Activated naive CD8-positive, alpha-beta T cell treated with anti-CD3 and anti-CD28 coated beads, Interleukin-2, amount 10 ng/mL, durations not matched to agents 7 days and 5 days (primary cell): ENCODE data around the gene RHBDL1. TPM values are rescaled to one million over a fixed set of nuclear protein-coding genes. Genes with fewer than 3 reads are reported as not detected.

ENCODE experiments used
- ATAC-seq: fragments of 150-1000 bp; cut with Tn5 transposase; one replicate; pipeline ENCODE4 v1.10.0; 2021; ENCODE audit warnings: low read depth, moderate library complexity
- POLR2A ChIA-PET: fragments of 350-600 bp; sonication (Branson Sonifier 250); formaldehyde crosslinking; loops from one replicate; lab custom pipeline; 2021; ENCODE audit warnings: antibody characterized with exemption; lab: Charles Lee
- DNase-seq: peaks from one replicate; pipeline ENCODE4 v3.0.0; 2021
- H3K27ac Mint-ChIP-seq: one replicate; pipeline ENCODE4 v1.8.0; 2022; ENCODE audit warnings: mild to moderate bottlenecking, mixed read lengths
- H3K27me3 Mint-ChIP-seq: one replicate; pipeline ENCODE4 v1.8.0; 2022; ENCODE audit warnings: mild to moderate bottlenecking, moderate library complexity, mixed read lengths
- H3K36me3 Mint-ChIP-seq: one replicate; pipeline ENCODE4 v1.8.0; 2021; ENCODE audit warnings: mild to moderate bottlenecking, mixed read lengths
- H3K4me1 Mint-ChIP-seq: one replicate; pipeline ENCODE4 v1.8.0; 2021; ENCODE audit warnings: mixed read lengths
- H3K4me3 Mint-ChIP-seq: one replicate; pipeline ENCODE4 v1.8.0; 2022; ENCODE audit warnings: mild to moderate bottlenecking, moderate library complexity, mixed read lengths
- H3K9me3 Mint-ChIP-seq: one replicate; pipeline ENCODE4 v1.8.0; 2021; ENCODE audit warnings: mixed read lengths
- total RNA-seq, 2 experiments: library from RNA; stranded (reverse); gene quantifications; one replicate each; pipeline ENCODE4 v1.2.3, GENCODE V29; 2021

RHBDL1 gene
- total RNA-seq, 2 experiments from 2014 or later = 1.1 to 1.7 TPM

- H3K27ac Mint-ChIP-seq = no peak overlapping the region
- POLR2A ChIA-PET = interaction anchor here (1.0 to 4.2 kb wide), 6 partner anchors 8 to 41 kb away, joined by 4 to 11 read pairs (median 5); partner anchors contain the start of genes CIAO3, STUB1 and WDR24
- H3K9me3 Mint-ChIP-seq = no peaks in the 10 kb centered on the region
- ATAC-seq (no peak), DNase-seq (no peak)
- H3K4me3 Mint-ChIP-seq = peak overlapping the region; percentile 13
- peaks cover 3% of the 10 kb centered on the region for H3K4me1 Mint-ChIP-seq
- no peaks in the 10 kb centered on the region for H3K36me3 Mint-ChIP-seq
- no peaks in the 10 kb centered on the region for H3K27me3 Mint-ChIP-seq
Measured at GRCh38 chr16:721765-722540, 46.5 kb downstream of the RHBDL1 start.

DNA sequence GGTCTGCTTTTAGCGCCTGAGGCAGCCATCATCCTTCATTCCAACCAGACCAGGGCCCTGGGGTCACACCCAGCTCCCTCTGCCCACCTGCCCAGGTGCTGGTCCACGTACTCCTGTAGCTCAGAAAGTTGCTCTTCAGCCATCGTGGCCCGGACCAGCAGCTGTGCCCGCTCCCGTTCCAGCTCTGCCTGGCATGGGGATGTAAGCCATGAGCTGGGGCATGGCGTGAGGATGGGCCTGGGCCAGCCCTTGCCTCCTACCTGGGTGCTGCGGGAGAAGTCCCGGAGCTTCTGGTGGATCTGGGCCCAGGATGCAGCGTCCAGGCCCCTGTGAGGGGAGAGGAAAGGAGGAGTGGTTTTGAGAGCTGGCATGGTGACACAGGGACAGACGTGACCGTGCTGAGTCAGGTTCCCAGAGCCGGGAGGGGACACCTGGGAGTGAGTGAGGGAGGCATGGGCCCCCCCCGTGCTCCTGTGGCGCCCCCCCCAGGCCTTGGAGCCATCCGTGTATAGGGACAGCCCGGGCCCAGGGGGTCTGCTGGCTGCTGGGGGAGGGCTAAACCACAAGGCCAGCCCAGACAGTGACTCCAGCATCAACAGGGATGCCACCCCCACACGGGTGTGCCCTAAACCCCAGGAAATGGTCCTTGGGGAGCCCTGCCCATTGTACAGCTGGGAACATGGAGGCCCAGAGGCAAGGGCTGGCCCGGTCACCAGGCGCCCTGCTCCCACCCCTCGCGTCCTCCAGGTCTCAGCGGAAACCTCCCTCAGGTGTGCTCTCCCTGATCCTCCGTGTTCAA is 47.6 kb downstream of the RHBDL1 start:
- peaks cover 3% of the 10 kb centered on the region for H3K4me1 Mint-ChIP-seq
- ATAC-seq (no peak), DNase-seq (no peak)
- H3K36me3 Mint-ChIP-seq = no peaks in the 10 kb centered on the region
- H3K27me3 Mint-ChIP-seq = no peaks in the 10 kb centered on the region
- H3K4me3 Mint-ChIP-seq = no peak overlapping the region
- no peaks in the 10 kb centered on the region for H3K9me3 Mint-ChIP-seq
- H3K27ac Mint-ChIP-seq = no peak overlapping the region
- POLR2A ChIA-PET = interaction anchor here (0.9 to 4.2 kb wide), 3 partner anchors 13 to 28 kb away, joined by 4 to 11 read pairs (median 6); partner anchors contain the start of gene CIAO3

GRCh38 chr16:723695-724094 is 48.2 kb downstream of the RHBDL1 start:
- no peak overlapping the region for H3K27ac Mint-ChIP-seq
- no peaks in the 10 kb centered on the region for H3K27me3 Mint-ChIP-seq
- no peaks in the 10 kb centered on the region for H3K36me3 Mint-ChIP-seq
- no peak overlapping the region for H3K4me3 Mint-ChIP-seq
- DNase-seq (no peak), ATAC-seq (no peak)
- POLR2A ChIA-PET = interaction anchor here (0.9 to 4.2 kb wide), 3 partner anchors 12 to 28 kb away, joined by 4 to 11 read pairs (median 6); partner anchors contain the start of gene CIAO3
- no peaks in the 10 kb centered on the region for H3K9me3 Mint-ChIP-seq
- H3K4me1 Mint-ChIP-seq = peaks cover 3% of the 10 kb centered on the region

DNA sequence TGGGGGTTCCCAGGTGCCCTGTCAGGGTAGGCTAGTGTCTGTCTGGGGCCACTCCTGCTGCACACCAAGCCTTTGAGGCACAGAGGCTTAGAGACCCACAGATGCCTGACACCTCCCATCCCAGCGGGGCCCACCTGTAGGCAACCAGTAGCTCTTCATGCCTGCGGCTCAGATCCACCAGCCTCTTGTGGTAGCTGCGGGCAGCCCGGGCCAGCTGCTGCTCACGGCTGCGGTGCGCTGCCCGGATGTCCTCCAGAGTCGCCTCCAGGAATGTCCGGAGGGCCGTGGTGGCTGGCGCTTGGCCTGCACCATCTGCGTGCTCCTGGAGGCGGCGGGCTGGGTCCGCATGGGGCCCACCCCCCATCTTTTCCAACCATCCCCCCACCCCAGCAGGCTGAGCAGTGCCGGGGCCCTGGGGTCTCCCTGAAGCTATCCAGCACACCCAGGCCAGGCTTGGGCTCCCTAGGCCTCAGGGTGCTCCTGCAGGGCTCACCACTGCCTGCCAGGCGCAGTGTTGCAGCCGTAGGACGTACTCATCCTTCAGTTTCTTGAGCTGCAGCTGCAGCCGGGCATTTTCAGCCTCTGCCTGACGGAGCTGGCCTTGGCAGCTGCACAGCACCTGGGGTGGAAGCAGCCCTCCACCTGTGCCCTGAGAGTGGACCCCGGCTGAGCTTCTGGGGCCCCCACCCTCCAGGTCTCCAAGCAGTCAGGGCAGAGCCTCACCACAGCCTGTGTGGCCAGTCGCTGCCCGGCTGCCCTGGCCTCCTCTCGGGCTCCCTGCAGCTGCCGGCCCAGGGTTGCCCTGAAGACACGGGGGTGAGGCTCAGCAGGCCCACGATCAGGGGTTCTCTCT is 48.9 kb downstream of the RHBDL1 start:
- peaks cover 3% of the 10 kb centered on the region for H3K4me1 Mint-ChIP-seq
- no peak overlapping the region for H3K4me3 Mint-ChIP-seq
- no peaks in the 10 kb centered on the region for H3K27me3 Mint-ChIP-seq
- DNase-seq (no peak), ATAC-seq (no peak)
- POLR2A ChIA-PET = interaction anchor here (1.1 to 2.5 kb wide), 2 partner anchors 9 to 16 kb away, joined by 4 to 6 read pairs; partner anchors contain the start of gene CIAO3
- H3K27ac Mint-ChIP-seq = no peak overlapping the region
- H3K9me3 Mint-ChIP-seq = no peaks in the 10 kb centered on the region
- no peaks in the 10 kb centered on the region for H3K36me3 Mint-ChIP-seq

- Mint-ChIP-seq H3K9me3 (no peaks in the 10 kb centered on the region), H3K27me3 (no peaks in the 10 kb centered on the region), H3K4me1 (peaks cover 3% of the 10 kb centered on the region), H3K27ac (no peak overlapping the region), H3K36me3 (no peaks in the 10 kb centered on the region), H3K4me3 (no peak overlapping the region)
- POLR2A ChIA-PET = interaction anchor here (1.1 to 2.5 kb wide), 2 partner anchors 9 to 15 kb away, joined by 4 to 6 read pairs; partner anchors contain the start of gene CIAO3
- DNase-seq (no peak), ATAC-seq (no peak)
Measured at GRCh38 chr16:725041-725376, 49.5 kb downstream of the RHBDL1 start.

- POLR2A ChIA-PET = interaction anchor here (1.1 to 1.2 kb wide), 2 partner anchors 10 to 30 kb away, joined by 4 read pairs; no protein-coding TSS in a partner anchor
- no peak overlapping the region for H3K4me3 Mint-ChIP-seq
- no peaks in the 10 kb centered on the region for H3K4me1 Mint-ChIP-seq
- H3K27me3 Mint-ChIP-seq = no peaks in the 10 kb centered on the region
- DNase-seq = no peak
- H3K36me3 Mint-ChIP-seq = no peaks in the 10 kb centered on the region
- ATAC-seq = no peak
- H3K9me3 Mint-ChIP-seq = no peaks in the 10 kb centered on the region
- H3K27ac Mint-ChIP-seq = no peak overlapping the region
Measured at GRCh38 chr16:725463-726187, 50.2 kb downstream of the RHBDL1 start.

DNA sequence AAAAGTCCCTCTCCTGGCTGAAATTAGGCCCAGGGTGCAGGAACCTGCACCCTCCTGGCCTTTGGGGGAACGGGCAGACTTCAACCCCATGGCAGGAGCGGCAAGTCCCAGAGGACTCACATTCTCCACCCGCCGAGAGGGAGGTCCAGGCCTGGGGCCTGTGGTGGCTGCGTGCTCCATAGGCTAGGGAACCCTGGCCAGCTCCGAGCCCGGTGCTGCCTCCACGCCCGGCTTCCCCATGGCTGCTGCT is 50.6 kb downstream of the RHBDL1 start:
- POLR2A ChIA-PET = interaction anchor here (1.2 kb wide), 1 partner anchor 31 kb away, joined by 4 read pairs; no protein-coding TSS in a partner anchor
- ATAC-seq (no peak), DNase-seq (no peak)
- H3K27ac Mint-ChIP-seq = no peak overlapping the region
- no peaks in the 10 kb centered on the region for H3K4me1 Mint-ChIP-seq
- H3K9me3 Mint-ChIP-seq = no peaks in the 10 kb centered on the region
- H3K36me3 Mint-ChIP-seq = no peaks in the 10 kb centered on the region
- H3K27me3 Mint-ChIP-seq = no peaks in the 10 kb centered on the region
- H3K4me3 Mint-ChIP-seq = no peak overlapping the region

GRCh38 chr16:726438-727290 is 51.2 kb downstream of the RHBDL1 start, which contains the start of the genes CCDC78 and HAGHL:
Gene CCDC78 (minus strand): TSS chr16:726443. CDS start chr16:726367, 76 bp downstream.
Gene HAGHL (plus strand): TSS chr16:727106. CDS start chr16:727510, 404 bp downstream.
- DNase-seq (peak; percentile 78), ATAC-seq (peak; percentile 38)
- Mint-ChIP-seq H3K9me3 (no peaks in the 10 kb centered on the region), H3K27ac (no peak within 1 kb of the TSS), H3K36me3 (no peaks in the 10 kb centered on the region), H3K4me1 (no peaks in the 10 kb centered on the region), H3K4me3 (peak within 1 kb of the TSS; percentile 65), H3K27me3 (no peaks in the 10 kb centered on the region)
- POLR2A ChIA-PET = interaction anchor here (1.2 to 2.3 kb wide), 2 partner anchors 13 to 31 kb away, joined by 4 to 13 read pairs; partner anchors contain the start of gene CIAO3

- H3K4me1 Mint-ChIP-seq = no peaks in the 10 kb centered on the region
- peak overlapping the region; percentile 39 for H3K4me3 Mint-ChIP-seq
- no peaks in the 10 kb centered on the region for H3K9me3 Mint-ChIP-seq
- POLR2A ChIA-PET = interaction anchor here (1.0 to 2.3 kb wide), 3 partner anchors 11 to 14 kb away, joined by 3 to 13 read pairs (median 5); partner anchors contain the start of gene CIAO3
- no peak overlapping the region for H3K27ac Mint-ChIP-seq
- DNase-seq (no peak), ATAC-seq (peak; percentile 31)
- no peaks in the 10 kb centered on the region for H3K27me3 Mint-ChIP-seq
- H3K36me3 Mint-ChIP-seq = no peaks in the 10 kb centered on the region
Measured at GRCh38 chr16:727291-727977, 52.0 kb downstream of the RHBDL1 start.
